ENCODE data around the gene RAB33B.

RAB33B gene

GRCh38 chr4:139483000-139483399 lies 29.1 kb downstream of the RAB33B start:
- Histone ChIP-seq H3K27ac (no peak overlapping the region), H3K4me3 (ENCODE audit: low read depth, low read length) (no peak overlapping the region), H3K27me3 (replicated peaks) (no peaks in the 10 kb centered on the region), H3K36me3 (replicated peaks) (no peaks in the 10 kb centered on the region)
- TF ChIP-seq, protein P1, sequence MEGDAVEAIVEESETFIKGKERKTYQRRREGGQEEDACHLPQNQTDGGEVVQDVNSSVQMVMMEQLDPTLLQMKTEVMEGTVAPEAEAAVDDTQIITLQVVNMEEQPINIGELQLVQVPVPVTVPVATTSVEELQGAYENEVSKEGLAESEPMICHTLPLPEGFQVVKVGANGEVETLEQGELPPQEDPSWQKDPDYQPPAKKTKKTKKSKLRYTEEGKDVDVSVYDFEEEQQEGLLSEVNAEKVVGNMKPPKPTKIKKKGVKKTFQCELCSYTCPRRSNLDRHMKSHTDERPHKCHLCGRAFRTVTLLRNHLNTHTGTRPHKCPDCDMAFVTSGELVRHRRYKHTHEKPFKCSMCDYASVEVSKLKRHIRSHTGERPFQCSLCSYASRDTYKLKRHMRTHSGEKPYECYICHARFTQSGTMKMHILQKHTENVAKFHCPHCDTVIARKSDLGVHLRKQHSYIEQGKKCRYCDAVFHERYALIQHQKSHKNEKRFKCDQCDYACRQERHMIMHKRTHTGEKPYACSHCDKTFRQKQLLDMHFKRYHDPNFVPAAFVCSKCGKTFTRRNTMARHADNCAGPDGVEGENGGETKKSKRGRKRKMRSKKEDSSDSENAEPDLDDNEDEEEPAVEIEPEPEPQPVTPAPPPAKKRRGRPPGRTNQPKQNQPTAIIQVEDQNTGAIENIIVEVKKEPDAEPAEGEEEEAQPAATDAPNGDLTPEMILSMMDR (IDR thresholded peaks at IDR 0.05; ENCODE audit: low read depth, low read length, missing control alignments) = no peak
- in situ Hi-C loops (cut with HindIII; ENCODE audit: low pct_ligation_motif_present, low sequenced_read_pairs) = no loop called here
- no peak for DNase-seq

GRCh38 chr4:139484783-139485311 lies 30.9 kb downstream of the RAB33B start:
- in situ Hi-C loops (cut with HindIII; ENCODE audit: low pct_ligation_motif_present, low sequenced_read_pairs) = no loop called here
- Histone ChIP-seq H3K27ac (no peak overlapping the region), H3K36me3 (replicated peaks) (no peaks in the 10 kb centered on the region), H3K4me3 (ENCODE audit: low read depth, low read length) (no peak overlapping the region), H3K27me3 (replicated peaks) (no peaks in the 10 kb centered on the region)
- TF ChIP-seq, protein P1 (IDR thresholded peaks at IDR 0.05; ENCODE audit: low read depth, low read length, missing control alignments) = no peak
- no peak for DNase-seq

DNA sequence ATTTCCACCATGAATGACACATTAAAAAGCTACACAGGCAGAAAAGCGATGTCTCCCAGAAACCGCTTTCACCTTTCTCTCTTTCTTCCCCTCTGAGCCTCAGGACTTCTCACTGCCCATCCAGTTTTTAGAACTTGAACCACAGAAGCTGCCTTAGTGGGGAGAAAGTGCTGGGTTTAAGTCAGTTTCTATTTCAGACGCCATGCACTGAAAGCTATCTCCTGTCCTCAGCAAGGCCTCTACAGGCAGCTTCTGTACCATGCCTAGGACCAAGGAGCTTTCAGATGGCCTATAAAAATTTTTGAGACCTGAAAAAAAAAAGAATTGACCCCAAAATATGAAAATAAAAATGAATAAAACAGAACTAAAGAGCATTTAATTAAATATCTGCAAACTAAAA lies 34.5 kb downstream of the RAB33B start:
- in situ Hi-C loops (cut with HindIII; ENCODE audit: low pct_ligation_motif_present, low sequenced_read_pairs) = no loop called here
- H3K27me3 ChIP-seq (replicated peaks) = no peaks in the 10 kb centered on the region

DNA sequence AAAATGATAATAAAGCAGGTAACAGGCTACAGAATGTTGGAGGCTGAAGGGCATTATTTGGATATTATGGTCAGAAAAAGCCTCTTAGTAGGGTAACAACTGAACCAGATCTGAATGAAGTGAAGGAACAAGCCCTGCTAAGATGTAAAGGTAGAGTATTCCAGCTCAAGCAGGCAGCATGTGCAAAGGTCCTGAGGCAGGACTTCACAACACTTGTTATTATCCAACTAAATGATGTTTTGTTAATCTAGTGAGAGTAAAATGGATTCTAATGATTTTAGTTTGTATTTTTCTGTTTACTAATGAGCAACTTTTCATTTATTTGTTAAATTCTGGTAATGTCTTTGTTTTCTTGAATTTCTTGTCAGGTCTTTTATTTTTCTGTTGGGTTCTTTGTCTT lies 35.7 kb downstream of the RAB33B start:
- TF ChIP-seq, protein P1 (IDR thresholded peaks at IDR 0.05; ENCODE audit: low read depth, low read length, missing control alignments) = no peak
- in situ Hi-C loops (cut with HindIII; ENCODE audit: low pct_ligation_motif_present, low sequenced_read_pairs) = no loop called here
- no peak overlapping the region for H3K4me3 ChIP-seq (ENCODE audit: low read depth, low read length)
- H3K27ac ChIP-seq = no peak overlapping the region
- DNase-seq = no peak
- H3K27me3 ChIP-seq (replicated peaks) = no peaks in the 10 kb centered on the region
- H3K36me3 ChIP-seq (replicated peaks) = no peaks in the 10 kb centered on the region

More for the DNA sequence above, 34.5 kb downstream of the RAB33B start:
- H3K27ac ChIP-seq = no peak overlapping the region
- no peaks in the 10 kb centered on the region for H3K36me3 ChIP-seq (replicated peaks)
- TF ChIP-seq, protein P1 (IDR thresholded peaks at IDR 0.05; ENCODE audit: low read depth, low read length, missing control alignments) = no peak
- no peak overlapping the region for H3K4me3 ChIP-seq (ENCODE audit: low read depth, low read length)
- no peak for DNase-seq

- Histone ChIP-seq H3K4me3 (ENCODE audit: low read depth, low read length) (no peak overlapping the region), H3K36me3 (replicated peaks) (no peaks in the 10 kb centered on the region), H3K27me3 (replicated peaks) (no peaks in the 10 kb centered on the region), H3K27ac (no peak overlapping the region)
- in situ Hi-C loops (cut with HindIII; ENCODE audit: low pct_ligation_motif_present, low sequenced_read_pairs) = no loop called here
- DNase-seq = no peak
- TF ChIP-seq, protein P1 (IDR thresholded peaks at IDR 0.05; ENCODE audit: low read depth, low read length, missing control alignments) = no peak
These were observed 38.5 kb downstream of the RAB33B start for GRCh38 chr4:139492429-139492828.

DNA sequence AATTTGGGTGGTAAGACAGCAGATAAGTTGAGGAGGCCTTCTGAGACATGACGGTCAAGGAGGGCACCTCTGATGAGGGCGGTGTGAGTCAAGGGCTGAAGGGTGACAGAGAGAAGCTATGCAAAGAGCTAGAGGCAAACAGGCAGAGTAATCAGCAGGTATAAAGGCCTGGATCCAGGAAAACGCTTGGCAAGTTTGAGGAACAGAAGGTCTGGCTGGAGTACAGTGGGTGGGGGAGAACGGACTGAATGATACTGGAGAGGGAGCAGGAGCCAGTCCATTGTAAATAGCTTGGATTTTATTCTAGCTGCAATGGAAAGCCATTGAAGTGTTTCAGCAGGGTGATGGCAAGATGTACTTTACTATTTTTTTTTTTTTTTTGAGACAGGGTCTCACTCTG lies 39.3 kb downstream of the RAB33B start:
- in situ Hi-C loops (cut with HindIII; ENCODE audit: low pct_ligation_motif_present, low sequenced_read_pairs) = no loop called here
- Histone ChIP-seq H3K4me3 (ENCODE audit: low read depth, low read length) (no peak overlapping the region), H3K36me3 (replicated peaks) (no peaks in the 10 kb centered on the region), H3K27ac (no peak overlapping the region), H3K27me3 (replicated peaks) (no peaks in the 10 kb centered on the region)
- no peak for DNase-seq
- TF ChIP-seq, protein P1 (IDR thresholded peaks at IDR 0.05; ENCODE audit: low read depth, low read length, missing control alignments) = no peak
